Subcutaneous adipose tissue (tissue), 4 donors: Measurements from ENCODE around the gene ACADM. TPM values are rescaled to one million over a fixed set of nuclear protein-coding genes. Genes with fewer than 3 reads are reported as not detected.

Experiments
- CTCF ChIP-seq: fragments of 450-650 bp; IDR thresholded peaks from one replicate; pipeline ENCODE4 v1.5.1; 2016; ENCODE audit warnings: low read depth, mild to moderate bottlenecking, control low read depth, antibody characterized with exemption, moderate library complexity
- total RNA-seq, 4 donors: library from RNA; depleted of rRNA; stranded (reverse); fragments of >200 nt; gene quantifications; one replicate each; pipeline ENCODE4 v1.1.0, GENCODE V29; 2016

The ACADM gene
- total RNA-seq, 4 donors from 2014 or later = 52.2 to 72.9 (median 60.0) TPM

GRCh38 chr1:75723989-75724471 is 479 bp upstream of the ACADM start:
- TF ChIP-seq CTCF = no peak

DNA sequence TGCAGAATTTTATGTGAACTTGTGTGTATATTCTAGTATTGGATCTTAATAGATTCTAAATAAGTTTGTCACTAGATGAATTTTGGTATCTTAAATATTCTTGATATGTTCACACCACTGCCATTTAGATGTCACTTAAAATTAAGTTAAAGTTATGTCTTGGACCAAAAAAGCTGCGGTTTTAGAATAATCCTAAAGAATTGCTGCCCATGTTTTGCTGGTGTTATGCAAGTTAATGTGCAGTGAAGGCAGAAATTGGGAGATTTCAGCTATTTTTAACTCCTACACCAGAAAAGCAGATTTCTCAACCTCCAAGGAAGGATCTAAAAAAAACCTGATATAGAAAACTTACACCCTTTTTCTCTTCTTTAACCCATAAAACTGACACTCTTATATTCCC is 757 bp downstream of the ACADM start:
- TF ChIP-seq CTCF = no peak

DNA sequence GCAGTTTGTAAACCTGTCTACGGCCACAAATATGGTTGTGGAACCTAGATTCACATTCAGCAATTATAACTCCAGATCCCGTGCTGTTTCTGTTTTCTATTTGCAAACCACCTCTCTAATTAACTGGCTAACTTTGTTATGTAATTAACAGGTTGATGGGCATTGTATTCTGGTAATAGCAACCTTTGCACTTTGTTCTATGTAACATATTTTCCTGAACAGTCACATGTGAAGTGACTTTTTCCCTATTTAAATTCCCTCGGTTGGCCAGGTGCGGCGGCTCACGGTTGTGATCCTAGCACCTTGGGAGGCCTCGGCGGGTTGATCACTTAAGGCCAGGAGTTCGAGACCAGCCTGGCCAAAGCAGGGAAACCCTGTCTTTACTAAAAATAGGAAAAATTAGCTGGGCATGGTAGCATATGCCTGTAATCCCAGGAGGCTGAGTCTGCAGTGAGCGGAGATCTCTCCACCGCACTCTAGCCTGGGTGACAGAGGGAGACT is 1.4 kb downstream of the ACADM start:
- TF ChIP-seq CTCF = no peak

DNA sequence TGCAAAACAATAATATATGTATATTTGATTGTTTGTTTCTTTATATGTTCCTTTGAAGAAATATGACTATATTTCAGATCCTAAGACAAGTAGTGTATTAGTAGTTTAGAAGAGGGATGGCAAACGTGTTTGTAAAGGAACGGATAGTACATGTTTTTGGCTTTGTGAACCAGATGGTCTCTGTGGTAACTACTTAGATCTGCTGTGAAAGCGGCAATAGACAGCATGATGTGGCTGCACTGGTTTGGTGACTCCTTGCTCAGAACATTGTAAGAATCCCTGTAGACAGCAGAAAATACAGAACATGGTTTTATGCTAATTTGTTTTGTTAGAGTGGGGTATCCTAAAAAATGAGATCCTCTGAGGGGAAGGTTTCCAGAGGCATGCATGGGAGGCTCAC is 3.1 kb downstream of the ACADM start:
- no peak for TF ChIP-seq CTCF

- no peak for TF ChIP-seq CTCF
Observed at GRCh38 chr1:75730432-75730831, 5.9 kb downstream of the ACADM start.

GRCh38 chr1:75731881-75732280 is 7.4 kb downstream of the ACADM start:
- TF ChIP-seq CTCF = no peak

DNA sequence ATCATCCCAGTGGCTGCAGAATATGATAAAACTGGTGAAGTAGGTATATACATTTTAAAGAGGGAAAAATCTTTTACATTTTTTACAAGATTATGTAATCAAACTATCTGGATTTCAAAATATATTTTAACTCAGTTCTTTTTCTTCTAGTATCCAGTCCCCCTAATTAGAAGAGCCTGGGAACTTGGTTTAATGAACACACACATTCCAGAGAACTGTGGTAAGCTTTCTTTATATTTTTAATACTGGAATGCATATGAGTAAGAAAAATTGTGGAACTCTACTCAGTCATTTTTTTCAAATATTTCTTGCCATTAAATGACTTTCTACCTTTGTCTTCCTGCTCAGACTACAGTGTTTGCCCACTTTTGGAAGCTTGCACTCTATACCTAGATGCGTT is 8.2 kb downstream of the ACADM start:
- TF ChIP-seq CTCF = no peak
